ENCODE measurements around the gene ATP8A2. TPM values are rescaled to one million over a fixed set of nuclear protein-coding genes. Genes with fewer than 3 reads are reported as not detected.

The ATP8A2 gene
- total RNA-seq, 4 donors from 2014 or later, result 0.13 to 0.29 (median 0.24) TPM

DNA sequence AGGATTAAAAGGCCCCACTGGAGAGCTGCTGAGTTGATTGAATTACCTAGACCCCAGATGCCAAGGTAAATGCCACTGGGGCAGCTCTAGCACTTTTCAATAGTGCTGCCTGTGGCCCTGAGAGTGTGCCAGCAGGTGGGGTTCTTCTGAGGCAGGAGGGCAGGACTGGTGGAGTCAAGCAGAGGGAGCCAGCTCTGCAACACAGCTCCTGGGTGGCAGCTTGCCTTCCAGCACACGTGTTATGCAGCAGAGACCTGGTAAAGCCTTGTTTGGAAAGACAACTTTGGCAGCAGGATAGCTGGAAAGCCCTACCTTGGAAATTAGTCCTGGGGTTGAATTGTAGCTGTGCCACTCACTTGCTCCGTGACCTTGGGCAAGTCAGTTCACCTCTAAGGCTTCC is 306.6 kb downstream of the ATP8A2 start:
- peak; percentile 5 to 6 for DNase-seq
- WGBS, 2 donors, result 75 to 82% methylated on average over 2 of the region's 2 CpGs
- Histone ChIP-seq H3K27me3 (no peaks in the 10 kb centered on the region), H3K27ac (no peak overlapping the region), H3K9me3 (no peaks in the 10 kb centered on the region), H3K4me1 (no peaks in the 10 kb centered on the region), H3K36me3 (no peaks in the 10 kb centered on the region), H3K4me3 (replicated peaks in 1 of 3) (no peak overlapping the region)
- TF ChIP-seq, protein P1, sequence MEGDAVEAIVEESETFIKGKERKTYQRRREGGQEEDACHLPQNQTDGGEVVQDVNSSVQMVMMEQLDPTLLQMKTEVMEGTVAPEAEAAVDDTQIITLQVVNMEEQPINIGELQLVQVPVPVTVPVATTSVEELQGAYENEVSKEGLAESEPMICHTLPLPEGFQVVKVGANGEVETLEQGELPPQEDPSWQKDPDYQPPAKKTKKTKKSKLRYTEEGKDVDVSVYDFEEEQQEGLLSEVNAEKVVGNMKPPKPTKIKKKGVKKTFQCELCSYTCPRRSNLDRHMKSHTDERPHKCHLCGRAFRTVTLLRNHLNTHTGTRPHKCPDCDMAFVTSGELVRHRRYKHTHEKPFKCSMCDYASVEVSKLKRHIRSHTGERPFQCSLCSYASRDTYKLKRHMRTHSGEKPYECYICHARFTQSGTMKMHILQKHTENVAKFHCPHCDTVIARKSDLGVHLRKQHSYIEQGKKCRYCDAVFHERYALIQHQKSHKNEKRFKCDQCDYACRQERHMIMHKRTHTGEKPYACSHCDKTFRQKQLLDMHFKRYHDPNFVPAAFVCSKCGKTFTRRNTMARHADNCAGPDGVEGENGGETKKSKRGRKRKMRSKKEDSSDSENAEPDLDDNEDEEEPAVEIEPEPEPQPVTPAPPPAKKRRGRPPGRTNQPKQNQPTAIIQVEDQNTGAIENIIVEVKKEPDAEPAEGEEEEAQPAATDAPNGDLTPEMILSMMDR (IDR thresholded peaks at IDR 0.05), result no peak
- no peak for TF ChIP-seq POLR2A (IDR thresholded peaks at IDR 0.05)
- intact Hi-C loops (cut with DNase I), result no loop called here

DNA sequence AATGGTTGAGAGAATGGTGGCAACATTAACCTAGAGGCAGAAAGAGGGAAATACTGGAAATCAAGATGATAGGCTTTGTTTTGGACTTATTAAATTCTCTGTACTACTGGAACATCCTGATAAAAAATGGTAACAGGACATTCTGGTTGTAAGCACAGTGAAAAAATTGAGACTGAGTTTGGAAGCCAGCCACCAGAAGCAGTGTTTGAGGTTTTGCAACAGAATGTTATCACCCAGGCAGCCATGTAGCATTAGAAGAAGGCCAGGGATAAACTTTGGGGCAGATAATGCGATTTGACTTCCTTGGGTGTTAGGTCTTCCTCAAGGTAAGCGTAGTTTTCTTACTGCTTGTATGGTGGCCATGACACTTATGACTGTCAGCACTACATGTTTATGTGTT is 307.4 kb downstream of the ATP8A2 start:
- Histone ChIP-seq H3K9me3 (no peaks in the 10 kb centered on the region), H3K27ac (no peak overlapping the region), H3K4me1 (no peaks in the 10 kb centered on the region), H3K4me3 (replicated peaks in 1 of 3) (no peak overlapping the region), H3K27me3 (no peaks in the 10 kb centered on the region), H3K36me3 (no peaks in the 10 kb centered on the region)
- no peak for TF ChIP-seq POLR2A (IDR thresholded peaks at IDR 0.05)
- TF ChIP-seq, protein P1 (IDR thresholded peaks at IDR 0.05), result no peak
- 94 to 100% methylated on average over 2 of the region's 2 CpGs for WGBS, 2 donors
- intact Hi-C loops (cut with DNase I), result no loop called here
- no peak for DNase-seq

GRCh38 chr13:25679936-25680335 is 308.2 kb downstream of the ATP8A2 start:
- no peak overlapping the region for H3K4me3 ChIP-seq (replicated peaks in 1 of 3)
- no peaks in the 10 kb centered on the region for H3K4me1 ChIP-seq
- no peak overlapping the region for H3K27ac ChIP-seq
- no peaks in the 10 kb centered on the region for H3K36me3 ChIP-seq
- H3K27me3 ChIP-seq, result no peaks in the 10 kb centered on the region
- H3K9me3 ChIP-seq, result no peaks in the 10 kb centered on the region
- no peak for TF ChIP-seq POLR2A (IDR thresholded peaks at IDR 0.05)
- TF ChIP-seq, protein P1 (IDR thresholded peaks at IDR 0.05), result no peak
- no peak for DNase-seq
- 87 to 97% methylated on average over 5 of the region's 5 CpGs for WGBS, 2 donors
- intact Hi-C loops (cut with DNase I), result no loop called here

DNA sequence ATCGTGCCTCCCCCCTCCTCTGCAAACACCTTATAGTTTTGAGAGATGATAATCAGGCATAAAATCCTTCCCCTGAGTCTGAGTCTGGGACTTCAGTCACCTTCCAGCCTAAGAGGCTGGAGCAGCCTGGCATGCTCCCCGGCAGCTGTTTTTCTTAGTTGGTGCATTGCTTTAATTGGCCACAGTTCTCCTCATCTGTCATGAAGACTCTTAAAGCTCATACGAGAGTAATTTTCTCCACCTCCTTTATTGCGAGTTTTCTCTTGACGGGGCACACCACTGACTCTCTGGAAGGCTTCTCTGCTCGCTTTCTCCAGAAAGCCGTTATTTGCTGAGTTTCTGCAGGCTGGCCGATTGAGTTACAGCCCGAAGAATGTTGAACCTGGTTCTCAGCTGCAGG is 310.5 kb downstream of the ATP8A2 start:
- WGBS, 2 donors, result 81 to 83% methylated on average over 9 of the region's 9 CpGs
- Histone ChIP-seq H3K9me3 (no peaks in the 10 kb centered on the region), H3K27me3 (no peaks in the 10 kb centered on the region), H3K36me3 (no peaks in the 10 kb centered on the region), H3K4me3 (replicated peaks in 1 of 3) (no peak overlapping the region), H3K4me1 (no peaks in the 10 kb centered on the region), H3K27ac (no peak overlapping the region)
- no peak for TF ChIP-seq POLR2A (IDR thresholded peaks at IDR 0.05)
- TF ChIP-seq, protein P1 (IDR thresholded peaks at IDR 0.05), result no peak
- intact Hi-C loops (cut with DNase I), result no loop called here
- DNase-seq, result no peak

GRCh38 chr13:25683056-25683455 is 311.3 kb downstream of the ATP8A2 start:
- Histone ChIP-seq H3K4me1 (peaks cover 0 to 4% of the 10 kb centered on the region in 2 donors), H3K9me3 (no peaks in the 10 kb centered on the region), H3K27me3 (no peaks in the 10 kb centered on the region), H3K27ac (no peak overlapping the region), H3K36me3 (no peaks in the 10 kb centered on the region), H3K4me3 (replicated peaks in 1 of 3) (no peak overlapping the region)
- 94 to 97% methylated on average over 4 of the region's 4 CpGs for WGBS, 2 donors
- intact Hi-C loops (cut with DNase I), result no loop called here
- TF ChIP-seq, protein P1 (IDR thresholded peaks at IDR 0.05), result no peak
- no peak for TF ChIP-seq POLR2A (IDR thresholded peaks at IDR 0.05)
- no peak for DNase-seq
